ENCODE results near the gene CDRT4.

- no peak for TF ChIP-seq CTCF (conservative IDR thresholded peaks at IDR 0.05; ENCODE audit: low read depth in 2 of 2)
- no peak for TF ChIP-seq EZH2 (IDR thresholded peaks at IDR 0.05; ENCODE audit: low read depth, unreplicated experiment)
- no peak for TF ChIP-seq EZH2phosphoT487 (IDR thresholded peaks at IDR 0.05; ENCODE audit: unreplicated experiment)
- TF ChIP-seq, protein P1, sequence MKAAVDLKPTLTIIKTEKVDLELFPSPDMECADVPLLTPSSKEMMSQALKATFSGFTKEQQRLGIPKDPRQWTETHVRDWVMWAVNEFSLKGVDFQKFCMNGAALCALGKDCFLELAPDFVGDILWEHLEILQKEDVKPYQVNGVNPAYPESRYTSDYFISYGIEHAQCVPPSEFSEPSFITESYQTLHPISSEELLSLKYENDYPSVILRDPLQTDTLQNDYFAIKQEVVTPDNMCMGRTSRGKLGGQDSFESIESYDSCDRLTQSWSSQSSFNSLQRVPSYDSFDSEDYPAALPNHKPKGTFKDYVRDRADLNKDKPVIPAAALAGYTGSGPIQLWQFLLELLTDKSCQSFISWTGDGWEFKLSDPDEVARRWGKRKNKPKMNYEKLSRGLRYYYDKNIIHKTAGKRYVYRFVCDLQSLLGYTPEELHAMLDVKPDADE (IDR thresholded peaks at IDR 0.05), result no peak
- TF ChIP-seq POLR2AphosphoS5 (IDR thresholded peaks at IDR 0.05; ENCODE audit: low read depth), result no peak
- TF ChIP-seq REST (IDR thresholded peaks at IDR 0.05; ENCODE audit: unreplicated experiment), result no peak
- TF ChIP-seq JUNB (IDR thresholded peaks at IDR 0.05; ENCODE audit: unreplicated experiment), result no peak
- TF ChIP-seq STAT1 (IDR thresholded peaks at IDR 0.05; ENCODE audit: unreplicated experiment), result no peak
- TF ChIP-seq CREB1 (CRISPR knock-in tag; IDR thresholded peaks at IDR 0.05; ENCODE audit: low read depth), result no peak
- TF ChIP-seq NANOG (IDR thresholded peaks at IDR 0.05; ENCODE audit: borderline replicate concordance), result no peak
These were observed 61.3 kb downstream of the CDRT4 start for GRCh38 chr17:15406081-15406480.

Measured in GM23338 (cell line).